Heart left ventricle (tissue), 13 donors: ENCODE results near the gene CCBE1.

Experiments used
- CTCF ChIP-seq, 12 donors: fragments of 200-600 bp; sonication (generic) in 4 of 12; IDR thresholded peaks; one replicate each; pipeline versions ENCODE4 v1.5.0 to v1.8.0; 2018 to 2022; ENCODE audit warnings: antibody characterized with exemption in 12 of 12, mild to moderate bottlenecking in 5 of 12
- POLR2A ChIP-seq, 2 donors: fragments of 450-650 bp; IDR thresholded peaks; one replicate each; pipeline ENCODE4 v1.6.1; 2017; ENCODE audit warnings: antibody characterized with exemption in 2 of 2, mild to moderate bottlenecking in 2 of 2, moderate library complexity in 2 of 2
- donor health status: ischemic (EF 13 %, LVEDD 7.1; RV severe dilation, severe dysfunction).
- donor health status: DM: no; HTN: yes; CAD: no.
- donor health status: DM: no; HTN: no; CAD: no.
- donor health status: ischemic (EF 25% LVEDD 6.9; RV normal size, moderate dysfunction).
- donor health status: ischemic (EF 25% LVEDD 5.7; RV mildly dilated, moderate dysfunction).
- donor health status: ischemic (EF 35%, LVEDD 5.7; RV mildly dilated, moderate dysfunction).
- donor health status: nonischemic (EF 11% LVEDD 7.7; RV severe dilation, severe dysfunction).
- donor health status: DM: yes; HTN: yes; CAD: no.
- donor health status: PGD.
- donor health status: ischemic (EF 29% LVEDD 5.4; RV normal size, mild dysfunction).
- donor health status: nonischemic (EF 23%, LVEDD 6.1; RV moderate dilation, normal function).

- TF ChIP-seq CTCF (IDR thresholded peaks at IDR 0.05), result no peak
- TF ChIP-seq POLR2A (IDR thresholded peaks at IDR 0.05), result no peak
Measured at GRCh38 chr18:59724103-59724502, 26.9 kb upstream of the CCBE1 start.
